ENCODE measurements around the gene CCL13. TPM values are rescaled to one million over a fixed set of nuclear protein-coding genes. Genes with fewer than 3 reads are reported as not detected.

The CCL13 gene
- polyA plus RNA-seq, 1 experiment = 0.22 TPM

DNA sequence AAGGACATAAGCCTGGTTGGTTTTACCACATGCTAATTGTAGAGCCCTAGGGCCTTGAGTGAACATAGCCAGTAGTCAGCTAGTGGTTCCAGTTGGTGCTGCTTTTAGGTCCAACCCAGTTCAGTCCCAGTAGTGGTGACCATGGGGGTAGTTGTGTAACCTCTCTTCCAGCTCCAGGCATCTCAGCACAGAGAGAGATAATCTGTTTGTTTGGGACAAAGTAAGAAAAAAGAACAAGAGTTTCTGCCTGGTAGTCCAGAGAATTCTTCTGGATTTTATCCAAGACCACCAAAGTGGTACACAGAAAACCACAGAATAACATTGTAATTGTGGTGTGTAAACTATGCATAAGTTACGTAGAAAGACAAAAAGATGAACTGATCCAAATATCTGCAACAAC lies 5.2 kb upstream of the CCL13 start:
- Histone ChIP-seq H3K27me3 (ENCODE audit: control insufficient read depth, insufficient read depth, low read length) (no peaks in the 10 kb centered on the region), H3K36me3 (ENCODE audit: control insufficient read depth, insufficient read depth, low read length) (no peaks in the 10 kb centered on the region), H3K4me3 (ENCODE audit: low read depth, low read length) (no peak overlapping the region)
- ChIA-PET POLR2A (no interaction called here), CTCF (interaction anchor here (1.5 to 2.4 kb wide), 3 partner anchors 10 to 151 kb away, joined by 3 to 14 read pairs (median 12); no protein-coding TSS in a partner anchor)
- DNase-seq (ENCODE audit: low read depth) = no peak
- no peak for TF ChIP-seq CTCF (IDR thresholded peaks at IDR 0.05; ENCODE audit: insufficient read depth, low read depth, low read length)

- H3K36me3 ChIP-seq (ENCODE audit: control insufficient read depth, insufficient read depth, low read length) = no peaks in the 10 kb centered on the region
- no peak for TF ChIP-seq CTCF (IDR thresholded peaks at IDR 0.05; ENCODE audit: insufficient read depth, low read depth, low read length)
- H3K27me3 ChIP-seq (ENCODE audit: control insufficient read depth, insufficient read depth, low read length) = no peaks in the 10 kb centered on the region
- no peak for DNase-seq (ENCODE audit: low read depth)
- ChIA-PET POLR2A (no interaction called here), CTCF (interaction anchor here (1.5 to 14.0 kb wide), 2 partner anchors 9 to 149 kb away, joined by 9 to 512 read pairs; no protein-coding TSS in a partner anchor)
- no peak overlapping the region for H3K4me3 ChIP-seq (ENCODE audit: low read depth, low read length)
Observed at GRCh38 chr17:34352191-34352590, 4.1 kb upstream of the CCL13 start.

DNA sequence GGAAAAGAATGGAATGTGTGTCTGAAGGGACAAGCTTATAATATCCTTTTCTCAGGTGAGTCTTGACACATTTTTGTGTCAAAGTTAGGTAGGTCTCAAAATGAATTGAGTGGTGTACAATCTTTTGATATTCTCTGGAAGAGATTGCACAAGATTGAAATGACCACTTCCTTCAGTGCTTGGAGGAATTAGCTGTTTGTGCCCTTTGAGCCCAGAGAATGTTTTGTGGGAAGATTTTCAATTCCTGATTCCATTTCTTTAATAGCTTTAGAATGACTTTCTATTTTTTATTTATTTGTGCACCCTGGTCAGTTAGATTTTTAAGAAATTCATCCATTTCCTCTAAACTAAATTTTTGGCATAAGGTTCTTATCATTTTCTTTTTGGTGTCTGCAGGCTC lies 1.6 kb upstream of the CCL13 start:
- no peak for TF ChIP-seq CTCF (IDR thresholded peaks at IDR 0.05; ENCODE audit: insufficient read depth, low read depth, low read length)
- H3K36me3 ChIP-seq (ENCODE audit: control insufficient read depth, insufficient read depth, low read length) = no peaks in the 10 kb centered on the region
- no peaks in the 10 kb centered on the region for H3K27me3 ChIP-seq (ENCODE audit: control insufficient read depth, insufficient read depth, low read length)
- peak; percentile 68 for DNase-seq (ENCODE audit: low read depth)
- no peak overlapping the region for H3K4me3 ChIP-seq (ENCODE audit: low read depth, low read length)
- ChIA-PET POLR2A (interaction anchor here (0.7 to 0.8 kb wide), 7 partner anchors 27 to 1107 kb away, joined by 3 to 9 read pairs (median 3); partner anchors contain the start of gene CCL8), CTCF (interaction anchor here (1.0 to 14.0 kb wide), 8 partner anchors 9 to 152 kb away, joined by 3 to 512 read pairs (median 4); no protein-coding TSS in a partner anchor)

- Histone ChIP-seq H3K36me3 (ENCODE audit: control insufficient read depth, insufficient read depth, low read length) (no peaks in the 10 kb centered on the region), H3K4me3 (ENCODE audit: low read depth, low read length) (no peak overlapping the region), H3K27me3 (ENCODE audit: control insufficient read depth, insufficient read depth, low read length) (no peaks in the 10 kb centered on the region)
- no peak for DNase-seq (ENCODE audit: low read depth)
- TF ChIP-seq CTCF (IDR thresholded peaks at IDR 0.05; ENCODE audit: insufficient read depth, low read depth, low read length) = no peak
- ChIA-PET CTCF (interaction anchor here (1.6 to 14.0 kb wide), 4 partner anchors 48 to 184 kb away, joined by 4 to 512 read pairs (median 15); no protein-coding TSS in a partner anchor), POLR2A (no interaction called here)
Observed at GRCh38 chr17:34357398-34357797, 1.1 kb downstream of the CCL13 start.

- ChIA-PET CTCF (interaction anchor here (0.6 to 14.0 kb wide), 5 partner anchors 53 to 1015 kb away, joined by 3 to 512 read pairs (median 39); no protein-coding TSS in a partner anchor), POLR2A (no interaction called here)
- no peak for DNase-seq (ENCODE audit: low read depth)
- H3K36me3 ChIP-seq (ENCODE audit: control insufficient read depth, insufficient read depth, low read length) = no peaks in the 10 kb centered on the region
- H3K4me3 ChIP-seq (ENCODE audit: low read depth, low read length) = no peak overlapping the region
- H3K27me3 ChIP-seq (ENCODE audit: control insufficient read depth, insufficient read depth, low read length) = no peaks in the 10 kb centered on the region
- TF ChIP-seq CTCF (IDR thresholded peaks at IDR 0.05; ENCODE audit: insufficient read depth, low read depth, low read length) = no peak
Observed at GRCh38 chr17:34358631-34359030, 2.4 kb downstream of the CCL13 start.
